HG02973 (cell line): ENCODE results near the gene FAM162B.
"Not testable (repeated sequence)": the region's sequence is repeated elsewhere in the genome, so short reads cannot be mapped to it uniquely, and the experiment has no call there.

Source experiments
- ATAC-seq: cut with Tn5 transposase; IDR thresholded peaks from one replicate; pipeline ENCODE4 v1.9.1; 2021; ENCODE audit warnings: moderate library complexity; ENCODE audit not compliant: unreplicated experiment

FAM162B gene

GRCh38 chr6:116730513-116730912, 35.0 kb downstream of the FAM162B start:
- ATAC-seq: no peak

GRCh38 chr6:116726947-116727346, 38.6 kb downstream of the FAM162B start:
- no peak for ATAC-seq

GRCh38 chr6:116714761-116715160, 50.8 kb downstream of the FAM162B start:
- ATAC-seq: no peak

GRCh38 chr6:116714296-116714695, 51.2 kb downstream of the FAM162B start:
- ATAC-seq: no peak

- no peak for ATAC-seq
Observed at GRCh38 chr6:116705917-116706316, 59.6 kb downstream of the FAM162B start.

GRCh38 chr6:116703888-116704287, 61.6 kb downstream of the FAM162B start:
- ATAC-seq: not testable (repeated sequence)
